Esophagus squamous epithelium (tissue), 5 donors: Measurements from ENCODE around the gene MAP3K7. TPM values are rescaled to one million over a fixed set of nuclear protein-coding genes. Genes with fewer than 3 reads are reported as not detected.
A peak's percentile ranks its signal among the peaks of the same experiment; 100 is the strongest.

Experiments used
- DNase-seq: peaks from one replicate; lab custom pipeline; 2025; lab: John Stamatoyannopoulos, UW
- H3K27ac ChIP-seq, 4 donors: fragments of 200-600 bp; sonication (generic); one replicate each; pipeline ENCODE4 v1.5.1; 2016 to 2019; ENCODE audit warnings: mild to moderate bottlenecking in 1 of 4
- H3K27me3 ChIP-seq, 4 donors: fragments of 200-600 bp; sonication (generic); 1 replicate in 3 of 4; 2 replicates in 1 of 4; pipeline versions ENCODE4 v1.5.1 to v1.6.0; 2017 to 2021; ENCODE audit warnings: antibody characterized with exemption in 1 of 4
- H3K36me3 ChIP-seq, 3 donors: fragments of 200-600 bp; sonication (generic); one replicate each; pipeline ENCODE4 v1.5.1; 2016 to 2019
- H3K4me1 ChIP-seq, 3 donors: fragments of 200-600 bp; sonication (generic); one replicate each; pipeline ENCODE4 v1.5.1; 2017 to 2019
- H3K4me3 ChIP-seq, 4 donors: fragments of 200-600 bp; sonication (generic); 1 replicate in 3 of 4; 2 replicates in 1 of 4; pipeline ENCODE4 v1.5.1; 2016 to 2019; ENCODE audit warnings: mild to moderate bottlenecking in 2 of 4, moderate library complexity in 1 of 4
- H3K9me3 ChIP-seq, 3 donors: fragments of 200-600 bp; sonication (generic); one replicate each; pipeline ENCODE4 v1.5.1; 2016 to 2019
- CTCF ChIP-seq, 6 experiments: fragments of 450-650 bp in 4 of 6; fragments of 200-600 bp in 2 of 6; sonication (generic) in 2 of 6; IDR thresholded peaks; one replicate each; pipeline ENCODE4 v1.5.1; 2016 to 2019; ENCODE audit warnings: antibody characterized with exemption in 6 of 6, mild to moderate bottlenecking in 4 of 6, moderate library complexity in 4 of 6
- POLR2A ChIP-seq, 4 donors: fragments of 450-650 bp; IDR thresholded peaks; one replicate each; pipeline ENCODE4 v1.6.1; 2017; ENCODE audit warnings: antibody characterized with exemption in 4 of 4, mild to moderate bottlenecking in 4 of 4, moderate library complexity in 3 of 4
- WGBS, 2 donors: methylation state at CpG; one replicate each; pipeline ENCODE4 v1.1.5; 2018; 5-methylcytosine and 5-hydroxymethylcytosine counted together
- intact Hi-C: fragments of 100-400 bp; cut with DNase I; formaldehyde crosslinking; loops from one replicate; pipeline ENCODE4 v1.15.0; 2022
- total RNA-seq, 4 donors: library from RNA; depleted of rRNA; stranded (reverse); fragments of >200 nt; gene quantifications; one replicate each; pipeline ENCODE4 v1.1.0, GENCODE V29; 2016
- donor health status: DM: yes; HTN: yes; CAD: no.

The MAP3K7 gene
- total RNA-seq, 4 donors from 2014 or later, result 10.0 to 24.0 (median 17.2) TPM

DNA sequence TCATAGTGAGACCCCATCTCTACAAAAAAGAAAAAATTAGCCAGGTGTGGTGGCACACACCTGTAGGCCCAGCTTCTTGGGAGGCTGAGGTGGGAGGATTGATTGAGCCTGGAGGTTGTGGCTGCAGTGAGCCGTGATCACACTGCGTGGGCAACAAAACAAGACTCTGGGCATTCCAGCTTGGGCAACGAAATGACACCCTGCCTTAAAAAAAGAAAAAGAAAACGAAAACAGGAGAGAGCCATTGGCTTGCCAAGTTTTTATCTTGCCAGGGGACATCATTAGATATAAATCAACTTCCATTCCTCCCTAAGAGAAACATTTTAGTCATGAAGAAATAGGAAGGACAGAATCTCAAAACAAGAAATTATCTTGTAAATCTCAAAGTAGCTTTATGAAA lies 109.5 kb downstream of the MAP3K7 start:
- no peak for DNase-seq
- 59 to 70% methylated on average over 4 of the region's 4 CpGs for WGBS, 2 donors
- no peak overlapping the region for H3K27ac ChIP-seq
- no peak overlapping the region for H3K4me3 ChIP-seq
- no peaks in the 10 kb centered on the region for H3K9me3 ChIP-seq
- H3K27me3 ChIP-seq, result no peaks in the 10 kb centered on the region
- H3K4me1 ChIP-seq, result peaks cover 0 to 25% (median 4%) of the 10 kb centered on the region in 3 donors
- no peaks in the 10 kb centered on the region for H3K36me3 ChIP-seq
- no peak for TF ChIP-seq POLR2A (IDR thresholded peaks at IDR 0.05)
- TF ChIP-seq CTCF (IDR thresholded peaks at IDR 0.05), result no peak
- intact Hi-C loops, result loop anchor here (5.0 to 10.0 kb wide), 2 partner anchors 183 to 535 kb away; partner anchors contain the start of gene BACH2

DNA sequence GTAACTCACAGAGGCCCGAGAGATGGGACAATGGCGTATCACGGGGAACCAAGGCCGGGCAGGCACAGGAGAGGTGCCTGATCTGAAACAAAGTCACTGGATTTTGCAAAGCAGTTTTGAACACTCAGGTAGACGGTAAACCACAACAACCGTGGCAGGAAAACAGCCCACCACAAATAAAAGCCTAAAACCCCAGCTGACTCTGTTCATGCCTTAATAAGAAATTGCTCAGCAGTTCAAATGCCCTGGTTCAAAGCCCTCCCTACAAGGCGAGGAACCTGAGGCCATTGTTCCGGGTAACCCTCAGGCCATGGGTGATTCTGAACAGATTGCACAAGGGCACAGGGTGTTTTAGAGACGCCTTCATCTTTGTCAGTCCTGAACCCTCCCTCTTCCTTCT lies 114.2 kb downstream of the MAP3K7 start:
- intact Hi-C loops, result loop anchor here (10.0 kb wide), 1 partner anchor 178 kb away; the partner anchor contains the start of gene BACH2
- no peaks in the 10 kb centered on the region for H3K36me3 ChIP-seq
- WGBS, 2 donors, result 65 to 77% methylated on average over 7 of the region's 9 CpGs

GRCh38 chr6:90471263-90471662 lies 115.6 kb downstream of the MAP3K7 start:
- H3K27me3 ChIP-seq, result no peaks in the 10 kb centered on the region
- intact Hi-C loops, result loop anchor here (10.0 kb wide), 1 partner anchor 176 kb away; the partner anchor contains the start of gene BACH2
- no peak overlapping the region for H3K27ac ChIP-seq
- peaks cover 0 to 18% (median 0%) of the 10 kb centered on the region in 3 donors for H3K4me1 ChIP-seq
- DNase-seq, result no peak
- no peak for TF ChIP-seq CTCF (IDR thresholded peaks at IDR 0.05)
- TF ChIP-seq POLR2A (IDR thresholded peaks at IDR 0.05), result no peak
- no peaks in the 10 kb centered on the region for H3K9me3 ChIP-seq
- no peak overlapping the region for H3K4me3 ChIP-seq
- H3K36me3 ChIP-seq, result no peaks in the 10 kb centered on the region
- 61 to 74% methylated on average over 3 to 4 of the region's 4 CpGs for WGBS, 2 donors

More for the DNA sequence above, 114.2 kb downstream of the MAP3K7 start:
- no peak overlapping the region for H3K27ac ChIP-seq
- no peaks in the 10 kb centered on the region for H3K27me3 ChIP-seq
- H3K9me3 ChIP-seq, result no peaks in the 10 kb centered on the region
- peaks cover 0 to 12% (median 0%) of the 10 kb centered on the region in 3 donors for H3K4me1 ChIP-seq
- TF ChIP-seq CTCF (IDR thresholded peaks at IDR 0.05), result no peak
- no peak for TF ChIP-seq POLR2A (IDR thresholded peaks at IDR 0.05)
- no peak overlapping the region for H3K4me3 ChIP-seq
- DNase-seq, result no peak

- Histone ChIP-seq H3K36me3 (no peaks in the 10 kb centered on the region), H3K27ac (peak overlapping the region in 2 of 4 donors; percentile 1 to 29), H3K9me3 (no peaks in the 10 kb centered on the region), H3K27me3 (no peaks in the 10 kb centered on the region), H3K4me3 (no peak overlapping the region), H3K4me1 (peaks cover 0 to 19% (median 0%) of the 10 kb centered on the region in 3 donors)
- WGBS, 2 donors, result 70 to 85% methylated on average over 2 of the region's 2 CpGs
- TF ChIP-seq CTCF (IDR thresholded peaks at IDR 0.05) (no peak), POLR2A (IDR thresholded peaks at IDR 0.05) (no peak)
- intact Hi-C loops, result loop anchor here (10.0 kb wide), 2 partner anchors 175 to 385 kb away; partner anchors contain the start of gene BACH2
- DNase-seq, result no peak
Observed at GRCh38 chr6:90469906-90470305, 117.0 kb downstream of the MAP3K7 start.

- WGBS, 2 donors, result 50 to 60% methylated on average over 1 of the region's 1 CpG
- Histone ChIP-seq H3K27me3 (no peaks in the 10 kb centered on the region), H3K4me1 (peaks cover 0 to 16% (median 0%) of the 10 kb centered on the region in 3 donors), H3K9me3 (no peaks in the 10 kb centered on the region), H3K36me3 (no peaks in the 10 kb centered on the region), H3K27ac (no peak overlapping the region), H3K4me3 (no peak overlapping the region)
- DNase-seq, result no peak
- no peak for TF ChIP-seq POLR2A (IDR thresholded peaks at IDR 0.05)
- TF ChIP-seq CTCF (IDR thresholded peaks at IDR 0.05), result no peak
- intact Hi-C loops, result loop anchor here (10.0 kb wide), 1 partner anchor 384 kb away; no protein-coding TSS in a partner anchor
Observed at GRCh38 chr6:90468859-90469258, 118.0 kb downstream of the MAP3K7 start.
